GM20000 (cell line): Measurements from ENCODE around the gene CCL17.

Experiments
- DNase-seq: peaks from one replicate; pipeline ENCODE4 v3.0.0; 2012; ENCODE audit warnings: low spot score
- CTCF ChIP-seq: IDR thresholded peaks from 2 replicates; pipeline ENCODE4 v1.5.1; 2012; ENCODE audit warnings: mild to moderate bottlenecking, control low read depth; ENCODE audit errors: extremely low read depth, missing control alignments

Gene CCL17

GRCh38 chr16:57361404-57361803 is 43.2 kb upstream of the CCL17 start:
- TF ChIP-seq CTCF: no peak

GRCh38 chr16:57364143-57364542 is 40.4 kb upstream of the CCL17 start:
- DNase-seq: no peak
- no peak for TF ChIP-seq CTCF

More at GRCh38 chr16:57361404-57361803, 43.2 kb upstream of the CCL17 start:
- no peak for DNase-seq

GRCh38 chr16:57366544-57367040 is 38.0 kb upstream of the CCL17 start:
- DNase-seq: no peak
- TF ChIP-seq CTCF: no peak

- TF ChIP-seq CTCF: no peak
- DNase-seq: no peak
Observed at GRCh38 chr16:57367116-57367752, 37.3 kb upstream of the CCL17 start.

GRCh38 chr16:57371494-57372371 is 32.8 kb upstream of the CCL17 start:
- no peak for DNase-seq
- TF ChIP-seq CTCF: no peak

- DNase-seq: no peak
- no peak for TF ChIP-seq CTCF
Observed at GRCh38 chr16:57372372-57373116, 32.0 kb upstream of the CCL17 start, which contains the start of gene CX3CL1. Gene CX3CL1, plus strand, starts transcription at chr16:57372490. Its CDS starts 79 bp downstream, at chr16:57372569.
